ENCODE results near the gene GLIPR1.

DNA sequence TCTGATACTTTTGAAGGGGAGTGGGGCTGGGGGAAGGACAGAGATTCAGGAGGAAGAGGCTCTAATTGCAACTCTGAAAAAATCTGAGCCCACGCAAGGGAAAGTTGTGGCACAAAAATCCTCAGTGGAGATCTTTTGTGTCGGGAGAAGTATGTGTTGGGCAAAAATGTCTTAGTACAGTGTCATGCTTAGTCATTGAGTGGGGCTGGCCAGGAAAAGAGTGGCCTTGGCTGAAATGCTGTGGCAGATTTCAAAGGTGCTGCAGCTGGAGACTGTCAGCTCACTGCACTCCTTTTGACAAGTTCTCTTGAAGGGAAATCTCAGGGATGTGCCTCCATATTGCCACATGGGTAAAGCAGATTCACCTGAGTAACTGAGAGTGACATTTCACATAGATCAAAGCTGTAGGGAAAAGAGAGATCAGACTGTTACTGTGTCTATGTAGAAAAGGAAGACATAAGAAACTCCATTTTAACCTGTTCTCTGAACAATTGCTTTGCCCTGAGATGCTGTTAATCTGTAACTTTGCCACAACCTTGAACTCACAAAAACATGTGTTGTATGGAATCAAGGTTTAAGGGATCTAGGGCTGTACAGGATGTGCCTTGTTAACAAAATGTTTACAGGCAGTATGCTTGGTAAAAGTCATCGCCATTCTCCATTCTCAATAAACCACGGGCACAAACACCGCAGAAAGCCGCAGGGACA, 36.0 kb upstream of the GLIPR1 start:
- TF ChIP-seq CTCF (IDR thresholded peaks at IDR 0.05; ENCODE audit: insufficient read depth, low read length) (no peak), SPI1 (IDR thresholded peaks at IDR 0.05; ENCODE audit: borderline replicate concordance, low read depth) (no peak)
